Measurements from ENCODE around the gene HNRNPU. TPM values are rescaled to one million over a fixed set of nuclear protein-coding genes. Genes with fewer than 3 reads are reported as not detected.

HNRNPU gene
- total and polyA plus RNA-seq, 2 of the 13 experiments (the other 11 are each of a cell fraction or from before 2014, with no cell fraction given), result 101 to 508 TPM

- TF ChIP-seq EP300 (IDR thresholded peaks at IDR 0.05; ENCODE audit: low read depth in 2 of 2, low read length in 2 of 2) (no peak; a peak in 1 of 4 replicates), EP300 (CRISPR knock-in tag; IDR thresholded peaks at IDR 0.05; ENCODE audit: borderline replicate concordance) (peak; percentile 40; the same call in 1 of the 2 replicates), ZNF800 (CRISPR knock-in tag; IDR thresholded peaks at IDR 0.05) (peak; percentile 5; the same call in 1 of the 2 replicates), ZBTB26 (CRISPR knock-in tag; IDR thresholded peaks at IDR 0.05; ENCODE audit: borderline replicate concordance) (no peak), ATF5 (CRISPR knock-in tag; IDR thresholded peaks at IDR 0.05; ENCODE audit: low read depth) (no peak), TCF7 (IDR thresholded peaks at IDR 0.05; ENCODE audit: low read depth) (peak; percentile 18; the same call in 1 of the 2 replicates), NFAT5 (CRISPR knock-in tag; IDR thresholded peaks at IDR 0.05) (no peak), SKI (IDR thresholded peaks at IDR 0.05; ENCODE audit: partially characterized antibody) (no peak), IKZF5 (CRISPR knock-in tag; IDR thresholded peaks at IDR 0.05) (peak; percentile 67), SOX6 (IDR thresholded peaks at IDR 0.05) (no peak), SOX6 (CRISPR knock-in tag; IDR thresholded peaks at IDR 0.05) (no peak; the same call in 1 of the 2 replicates), SMAD1 (CRISPR knock-in tag; IDR thresholded peaks at IDR 0.05; ENCODE audit: borderline replicate concordance, low read depth) (peak; percentile 82; the same call in 1 of the 2 replicates), ZFP1 (CRISPR knock-in tag; IDR thresholded peaks at IDR 0.05) (peak; percentile 14; the same call in 1 of the 2 replicates), CREM (IDR thresholded peaks at IDR 0.05) (no peak; the same call in 1 of the 2 replicates), CREM (CRISPR knock-in tag; IDR thresholded peaks at IDR 0.05) (no peak), PATZ1 (CRISPR knock-in tag; IDR thresholded peaks at IDR 0.05) (peak; percentile 96)
Observed at GRCh38 chr1:244835276-244836134, 28.8 kb downstream of the HNRNPU start, which contains the start of gene COX20 (continued).

All from HepG2 (cell line).